Left lung (tissue), 10 donors: ENCODE data around the gene IDH3B. TPM values are rescaled to one million over a fixed set of nuclear protein-coding genes. Genes with fewer than 3 reads are reported as not detected.
"Not testable (repeated sequence)": the region's sequence is repeated elsewhere in the genome, so short reads cannot be mapped to it uniquely, and the experiment has no call there.

Experiments used
- ATAC-seq: fragments of 200-7000 bp; cut with Tn5 transposase; one replicate; pipeline ENCODE4 v1.9.1; 2020; ENCODE audit warnings: moderate library complexity
- DNase-seq, 4 donors: peaks; one replicate each; pipeline ENCODE4 v3.0.0-alpha.2; 2013 to 2020
- H3K27ac ChIP-seq, 2 donors: fragments of 200-600 bp; sonication (generic) in 1 of 2; one replicate each; pipeline versions ENCODE4 v1.5.0 to v1.8.0; 2020 to 2021
- H3K27me3 ChIP-seq, 2 donors: fragments of 200-600 bp; sonication (generic) in 1 of 2; one replicate each; pipeline versions ENCODE4 v1.5.0 to v1.8.0; 2020 to 2021
- H3K36me3 ChIP-seq, 2 donors: fragments of 200-600 bp; sonication (generic) in 1 of 2; one replicate each; pipeline versions ENCODE4 v1.5.0 to v1.8.0; 2020 to 2021
- H3K4me1 ChIP-seq, 2 donors: fragments of 200-600 bp; one replicate each; pipeline ENCODE4 v1.8.0; 2021
- H3K4me3 ChIP-seq, 2 donors: fragments of 200-600 bp; sonication (generic) in 1 of 2; one replicate each; pipeline versions ENCODE4 v1.5.0 to v1.8.0; 2020 to 2021; ENCODE audit warnings: mild to moderate bottlenecking in 1 of 2
- H3K9me3 ChIP-seq, 2 donors: fragments of 200-600 bp; sonication (generic) in 1 of 2; one replicate each; pipeline versions ENCODE4 v1.5.0 to v1.8.0; 2020 to 2021
- CTCF ChIP-seq, 2 donors: fragments of 200-600 bp; sonication (generic) in 1 of 2; IDR thresholded peaks; one replicate each; pipeline versions ENCODE4 v1.5.0 to v1.8.0; 2021; ENCODE audit warnings: antibody characterized with exemption in 2 of 2
- intact Hi-C, 2 donors: fragments of 100-400 bp; cut with DNase I; formaldehyde crosslinking; loops; one replicate each; pipeline versions ENCODE4 v1.11.2 to v1.14.2; 2022
- polyA plus RNA-seq, 6 donors: library from polyadenylated mRNA; unstranded; fragments of 120-200 nt; gene quantifications; one replicate each; pipeline ENCODE4 v1.2.1, GENCODE V29; 2013; ENCODE audit not compliant: insufficient read length in 6 of 6
- total RNA-seq, 2 donors: library from RNA; stranded (reverse); fragmentation: NEBNext Ultra II Directional; extraction: Animal tissue kit (Norgen Biotek cat#: 25700); gene quantifications; one replicate each; pipeline ENCODE4 v1.2.1, GENCODE V29; 2021
- donor health status: DM: no; HTN: yes; CAD: no.
- donor health status: DM: no; HTN: no; CAD: no.

IDH3B gene
- total and polyA plus RNA-seq, 8 donors, result 51.7 to 129 (median 112) TPM

- no peak for TF ChIP-seq CTCF (IDR thresholded peaks at IDR 0.05)
- Histone ChIP-seq H3K36me3 (no peaks in the 10 kb centered on the region), H3K27ac (no peak overlapping the region), H3K4me1 (peaks cover 0 to 20% of the 10 kb centered on the region in 2 donors), H3K4me3 (no peak overlapping the region), H3K9me3 (no peaks in the 10 kb centered on the region), H3K27me3 (peaks cover 11 to 75% of the 10 kb centered on the region in 2 donors)
- intact Hi-C loops, result no loop called here
- DNase-seq (no peak), ATAC-seq (no peak)
Observed at GRCh38 chr20:2687514-2687913, 23.5 kb upstream of the IDH3B start.

- H3K27ac ChIP-seq, DNase-seq, H3K36me3 ChIP-seq, ATAC-seq, intact Hi-C loops, H3K9me3 ChIP-seq, H3K4me3 ChIP-seq: not testable (repeated sequence)
- H3K4me1 ChIP-seq, result peaks cover 0 to 11% of the 10 kb centered on the region in 2 donors
- H3K27me3 ChIP-seq, result peaks cover 11 to 49% of the 10 kb centered on the region in 2 donors
Observed at GRCh38 chr20:2684817-2685216, 20.8 kb upstream of the IDH3B start.

GRCh38 chr20:2682040-2682439 lies 18.0 kb upstream of the IDH3B start:
- ATAC-seq, H3K4me3 ChIP-seq, DNase-seq, H3K9me3 ChIP-seq, H3K36me3 ChIP-seq, H3K4me1 ChIP-seq, intact Hi-C loops: not testable (repeated sequence)
- Histone ChIP-seq H3K27me3 (peaks cover 9 to 21% of the 10 kb centered on the region in 2 donors), H3K27ac (peak overlapping the region in 1 of 2 donors; percentile 37)

GRCh38 chr20:2680046-2680445 lies 16.0 kb upstream of the IDH3B start:
- peaks cover 0 to 1% of the 10 kb centered on the region in 2 donors for H3K27me3 ChIP-seq
- intact Hi-C loops, result no loop called here
- DNase-seq (no peak), ATAC-seq (no peak)
- no peak overlapping the region for H3K4me3 ChIP-seq
- no peak overlapping the region for H3K27ac ChIP-seq
- H3K4me1 ChIP-seq, result peaks cover 0 to 2% of the 10 kb centered on the region in 2 donors
- TF ChIP-seq CTCF (IDR thresholded peaks at IDR 0.05), result no peak
- H3K9me3 ChIP-seq, result no peaks in the 10 kb centered on the region
- H3K36me3 ChIP-seq, result no peaks in the 10 kb centered on the region

- TF ChIP-seq CTCF (IDR thresholded peaks at IDR 0.05), result no peak
- Histone ChIP-seq H3K4me3 (no peak overlapping the region), H3K27me3 (no peaks in the 10 kb centered on the region), H3K4me1 (no peaks in the 10 kb centered on the region), H3K27ac (no peak overlapping the region), H3K36me3 (no peaks in the 10 kb centered on the region), H3K9me3 (no peaks in the 10 kb centered on the region)
- intact Hi-C loops, result no loop called here
- no peak for ATAC-seq
- DNase-seq, result no peak
Observed at GRCh38 chr20:2673453-2673852, 9.4 kb upstream of the IDH3B start.

GRCh38 chr20:2672446-2672845 lies 8.4 kb upstream of the IDH3B start:
- DNase-seq (no peak), ATAC-seq (no peak)
- H3K36me3 ChIP-seq, result no peaks in the 10 kb centered on the region
- no peaks in the 10 kb centered on the region for H3K27me3 ChIP-seq
- intact Hi-C loops, result no loop called here
- H3K4me1 ChIP-seq, result no peaks in the 10 kb centered on the region
- TF ChIP-seq CTCF (IDR thresholded peaks at IDR 0.05), result no peak
- no peaks in the 10 kb centered on the region for H3K9me3 ChIP-seq
- no peak overlapping the region for H3K27ac ChIP-seq
- H3K4me3 ChIP-seq, result no peak overlapping the region
